Epidermal melanocyte (primary cell): Measurements from ENCODE around the gene SMARCA1.

Source experiments
- DNase-seq: peaks from one replicate; pipeline ENCODE4 v3.0.0; 2011; ENCODE audit warnings: low spot score; ENCODE audit not compliant: insufficient read length

Gene SMARCA1

GRCh38 chrX:129529685-129530281, 6.5 kb upstream of the SMARCA1 start:
- no peak for DNase-seq

- no peak for DNase-seq
Observed at GRCh38 chrX:129525896-129526295, 2.6 kb upstream of the SMARCA1 start.

DNA sequence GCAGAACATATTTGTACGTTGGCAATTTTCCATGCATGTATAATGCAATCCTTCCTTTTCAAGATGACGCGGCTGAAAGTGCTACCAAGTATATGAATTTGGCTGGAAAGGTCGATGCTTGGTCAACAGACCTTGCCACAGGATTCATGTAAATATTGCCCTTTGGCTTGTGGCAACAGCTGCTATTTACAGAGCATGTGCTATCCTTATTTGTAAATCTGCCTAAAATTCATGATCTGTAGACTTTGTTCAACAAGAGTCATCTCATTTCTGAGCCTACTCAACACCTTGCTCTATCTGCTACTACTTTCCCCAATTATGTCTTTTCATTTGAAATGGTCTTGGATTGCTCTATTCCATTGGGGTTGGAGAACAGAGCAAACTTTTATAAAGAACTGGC, 1.9 kb upstream of the SMARCA1 start:
- DNase-seq = no peak

DNA sequence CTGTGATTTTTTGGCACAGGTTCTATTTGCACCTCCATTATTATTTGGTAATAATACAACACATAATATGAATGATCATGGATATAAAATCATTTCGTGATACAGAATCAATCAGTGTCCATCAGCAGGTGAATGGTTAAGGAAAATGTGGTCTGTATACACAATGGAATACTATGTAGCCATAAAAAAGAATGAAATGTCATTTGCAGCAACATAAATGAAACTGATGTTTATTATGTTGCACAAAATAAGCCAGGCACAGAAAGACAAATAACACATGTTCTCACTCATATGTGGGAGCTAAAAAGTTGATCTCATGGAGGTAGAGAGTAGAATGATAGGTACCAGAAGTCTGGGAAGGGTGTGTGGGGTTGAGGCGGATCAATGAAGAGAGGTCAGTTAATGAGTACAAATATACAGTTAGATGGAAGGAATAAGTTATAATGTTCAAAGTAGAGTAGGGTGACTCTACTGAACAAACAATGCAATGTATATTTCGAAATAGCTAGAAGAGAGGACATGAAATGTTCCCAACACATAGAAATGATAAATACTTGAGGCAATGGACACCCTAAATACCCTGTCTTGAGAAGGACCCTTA, 1.1 kb upstream of the SMARCA1 start:
- DNase-seq = no peak

- DNase-seq = no peak
Observed at GRCh38 chrX:129522184-129523078, 859 bp downstream of the SMARCA1 start.

DNA sequence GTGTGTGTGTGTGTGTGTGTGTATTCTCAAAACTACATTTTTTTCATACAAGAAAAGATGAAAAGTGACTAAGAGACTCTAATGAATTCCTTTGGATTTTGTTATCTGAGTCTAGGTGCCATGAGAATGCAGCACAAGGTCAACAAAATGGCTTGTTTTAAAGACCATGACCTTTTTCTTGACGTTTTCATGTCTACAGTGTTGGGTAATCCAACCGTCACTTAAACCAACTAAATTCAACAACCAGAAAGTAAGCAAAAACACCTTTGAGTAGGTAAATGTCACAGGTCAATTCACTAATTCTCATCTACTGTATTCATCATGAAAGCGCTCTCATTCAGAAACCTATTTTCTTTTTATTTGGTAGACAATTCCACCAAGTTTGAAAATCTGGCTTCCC, 3.1 kb downstream of the SMARCA1 start:
- DNase-seq = no peak

DNA sequence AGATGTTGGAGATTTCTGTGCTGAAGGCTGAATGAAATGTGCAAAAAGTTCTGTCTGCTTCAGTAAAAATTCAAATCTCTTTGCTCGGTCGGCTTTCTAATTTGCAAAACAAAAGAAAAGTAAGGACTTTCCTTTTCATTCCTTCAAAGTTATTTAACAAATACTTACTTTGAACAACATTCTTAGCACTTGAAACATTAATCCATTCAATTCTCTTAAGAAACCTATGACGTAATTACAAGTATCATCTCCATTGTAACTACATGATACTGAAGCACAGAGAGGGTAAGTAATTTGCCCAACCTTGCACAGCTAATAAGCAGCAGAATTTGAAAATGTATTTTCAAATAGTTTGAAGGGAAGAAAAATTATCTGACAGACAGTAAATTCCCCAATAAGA, 6.9 kb downstream of the SMARCA1 start:
- no peak for DNase-seq

GRCh38 chrX:129512409-129512808, 10.9 kb downstream of the SMARCA1 start:
- no peak for DNase-seq

- no peak for DNase-seq
Observed at GRCh38 chrX:129511689-129512088, 11.6 kb downstream of the SMARCA1 start.

DNA sequence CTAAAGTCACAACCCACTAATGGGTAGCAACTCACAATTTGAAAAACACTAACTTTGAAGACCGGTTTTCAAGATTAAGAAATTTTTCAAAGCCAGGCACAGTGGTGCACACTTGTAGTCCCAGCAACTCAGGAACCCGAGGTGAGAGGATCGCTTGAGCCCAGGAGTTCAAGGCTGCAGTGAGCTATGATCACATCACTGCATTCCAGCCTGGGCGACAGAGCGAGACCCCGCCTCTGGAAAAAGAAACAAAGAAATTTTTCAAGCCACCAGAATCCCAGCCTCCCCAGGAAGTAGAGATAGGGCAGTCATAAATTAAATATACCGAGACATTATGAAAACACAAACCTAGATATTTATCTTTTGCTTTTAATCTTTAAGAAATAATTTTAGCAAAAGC, 13.0 kb downstream of the SMARCA1 start:
- DNase-seq = no peak

DNA sequence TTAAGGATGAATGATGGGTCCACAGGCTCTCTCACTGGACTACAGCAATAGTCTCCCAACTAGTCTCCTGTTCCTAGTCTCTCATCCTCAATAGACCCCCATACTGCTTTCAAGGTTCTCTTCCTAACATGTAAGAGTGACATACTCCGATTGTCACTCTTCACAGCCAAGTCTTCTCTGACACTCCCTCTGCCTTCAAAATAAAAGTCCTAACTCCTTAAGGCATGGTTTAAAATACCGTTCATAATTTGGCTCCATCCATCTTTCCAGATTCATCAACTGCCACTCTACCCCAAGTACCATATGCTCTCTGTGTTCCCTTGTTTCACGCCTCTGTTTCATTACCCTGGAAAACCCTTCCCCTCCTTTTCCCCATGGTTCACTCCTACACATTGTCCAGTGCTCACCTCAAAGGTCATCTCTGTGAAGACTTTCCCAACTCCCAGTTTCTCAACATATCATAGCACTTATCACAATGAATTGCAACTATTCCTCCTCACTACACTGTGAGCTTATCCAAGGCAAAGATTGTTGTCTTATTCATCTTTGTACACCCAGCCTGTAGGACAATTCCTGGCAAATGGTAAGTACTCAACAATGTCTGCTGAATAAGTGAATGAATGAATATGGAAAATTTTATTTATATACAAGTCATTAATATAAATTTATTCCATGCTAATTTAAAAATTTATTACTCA, 26.0 kb downstream of the SMARCA1 start:
- no peak for DNase-seq

- DNase-seq = no peak
Observed at GRCh38 chrX:129496625-129497024, 26.7 kb downstream of the SMARCA1 start.

DNA sequence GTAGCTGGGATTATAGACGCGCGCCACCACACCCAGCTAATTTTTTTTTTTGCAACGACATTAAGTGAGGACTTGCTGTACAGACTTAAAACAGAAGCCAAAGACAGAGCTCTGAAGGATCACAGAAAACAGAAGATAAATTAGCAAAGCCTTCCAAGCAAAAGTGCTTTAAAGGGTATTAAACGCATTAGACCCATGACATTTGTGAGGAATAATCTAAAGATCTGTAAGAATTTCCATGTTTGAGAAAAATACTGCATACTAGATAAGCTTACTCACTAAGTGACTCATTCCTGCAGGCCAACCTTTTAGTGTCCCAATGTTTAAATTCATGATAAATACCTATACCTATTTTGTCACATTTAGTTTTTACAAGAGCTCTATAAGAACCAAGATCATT, 27.4 kb downstream of the SMARCA1 start:
- no peak for DNase-seq

- DNase-seq = no peak
Observed at GRCh38 chrX:129494887-129495286, 28.4 kb downstream of the SMARCA1 start.

- no peak for DNase-seq
Observed at GRCh38 chrX:129493643-129494042, 29.6 kb downstream of the SMARCA1 start.

DNA sequence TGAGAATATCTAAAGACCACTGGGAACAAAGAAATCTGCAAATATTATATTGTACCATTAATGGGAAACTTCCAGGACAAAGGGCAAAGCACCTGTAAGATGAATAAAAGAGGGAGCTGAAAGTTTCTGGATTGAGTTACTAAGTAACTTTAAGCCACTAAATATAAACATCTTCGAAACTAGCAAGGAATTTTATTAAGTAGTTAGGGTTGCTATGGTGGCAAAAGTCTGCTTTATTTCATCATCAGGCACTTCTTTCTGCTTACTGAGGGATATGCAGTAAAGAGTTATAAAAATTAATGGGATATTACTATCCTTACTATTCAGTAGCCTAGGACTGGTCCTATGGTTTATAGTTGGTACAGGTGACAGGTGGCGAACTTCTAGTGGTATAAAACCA, 33.0 kb downstream of the SMARCA1 start:
- no peak for DNase-seq

DNA sequence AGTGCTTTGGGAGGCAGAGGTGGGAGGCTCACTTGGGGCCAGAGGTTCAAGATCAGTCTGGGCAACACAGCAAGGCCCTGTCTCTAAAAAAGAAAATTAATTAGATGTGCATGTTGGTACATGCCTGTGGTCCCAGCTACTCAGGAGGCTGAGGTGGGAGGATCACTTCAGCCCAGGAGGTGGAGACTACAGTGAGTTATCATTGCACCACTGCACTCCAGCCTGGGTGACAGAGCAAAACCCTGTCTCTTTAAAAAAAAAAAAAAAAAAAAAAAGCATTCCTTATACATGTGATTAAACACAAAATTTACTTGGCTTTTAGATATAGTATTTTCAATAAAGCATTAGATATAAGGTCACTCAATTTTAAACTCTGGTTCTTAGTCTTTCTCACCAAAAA, 34.9 kb downstream of the SMARCA1 start:
- DNase-seq = no peak

GRCh38 chrX:129480889-129481288, 42.4 kb downstream of the SMARCA1 start:
- DNase-seq = no peak

GRCh38 chrX:129478516-129478915, 44.8 kb downstream of the SMARCA1 start:
- DNase-seq = no peak

DNA sequence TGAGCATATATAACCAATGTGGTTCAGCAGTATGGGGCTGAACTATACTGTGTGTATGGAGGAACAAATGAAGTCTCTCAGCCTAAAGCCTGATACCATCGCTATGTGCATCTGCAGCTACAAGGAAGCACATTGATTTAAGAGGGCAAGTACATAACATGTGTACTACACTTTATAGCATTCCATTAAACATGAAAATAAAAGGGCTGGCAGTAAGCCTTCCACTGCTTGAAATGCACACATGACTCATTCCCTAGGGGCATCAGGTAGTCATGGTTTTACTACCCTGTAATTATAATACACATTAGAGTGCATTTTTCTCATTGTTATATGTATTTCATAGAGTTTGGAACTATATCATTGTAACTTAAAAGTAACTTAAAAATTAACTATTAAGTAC, 51.2 kb downstream of the SMARCA1 start:
- no peak for DNase-seq

DNA sequence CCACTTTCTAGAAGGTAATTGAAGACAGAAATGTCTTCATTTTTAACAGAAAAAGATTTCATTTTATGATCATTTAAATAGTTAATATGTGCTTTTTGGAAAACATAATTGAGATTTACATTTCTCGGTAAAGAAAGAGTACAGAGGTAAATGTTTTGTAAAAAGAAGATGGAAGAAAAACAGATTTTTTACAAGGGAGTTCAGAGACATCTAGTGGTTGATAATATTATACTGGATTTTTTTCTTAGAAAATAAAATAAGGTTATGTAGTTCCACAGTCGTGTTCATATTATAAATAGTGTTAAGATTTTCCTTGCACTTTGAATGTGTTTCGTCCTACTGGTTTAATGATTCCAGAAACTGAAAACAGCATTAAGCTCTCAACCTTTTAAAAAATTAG, 60.6 kb downstream of the SMARCA1 start:
- DNase-seq = no peak
